Fibroblast of gingiva (primary cell): ENCODE measurements around the gene ANAPC13.

Source experiments
- DNase-seq: peaks from one replicate; pipeline ENCODE4 v3.0.0-alpha.2; 2011; ENCODE audit warnings: low read depth

The ANAPC13 gene

DNA sequence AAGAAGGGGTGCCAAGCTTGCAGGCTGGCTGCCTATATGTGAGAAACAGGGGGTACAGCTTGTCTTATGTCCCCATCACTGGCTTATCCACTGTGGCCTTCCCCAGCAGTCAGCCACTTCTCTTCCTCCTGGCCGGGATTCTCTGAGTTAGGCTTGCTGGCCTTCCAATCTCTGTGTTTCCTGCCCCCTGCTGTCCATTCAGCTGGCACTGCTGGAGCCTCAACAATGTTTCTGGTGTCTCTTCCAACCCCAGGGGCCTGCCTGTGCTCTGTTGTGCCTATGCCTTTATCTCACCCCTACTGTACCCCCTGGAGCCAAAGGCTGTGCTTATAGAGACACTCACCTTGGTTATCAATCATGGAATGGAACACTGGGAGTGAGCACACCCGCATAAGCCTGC is 36.5 kb downstream of the ANAPC13 start:
- DNase-seq = peak; percentile 54

DNA sequence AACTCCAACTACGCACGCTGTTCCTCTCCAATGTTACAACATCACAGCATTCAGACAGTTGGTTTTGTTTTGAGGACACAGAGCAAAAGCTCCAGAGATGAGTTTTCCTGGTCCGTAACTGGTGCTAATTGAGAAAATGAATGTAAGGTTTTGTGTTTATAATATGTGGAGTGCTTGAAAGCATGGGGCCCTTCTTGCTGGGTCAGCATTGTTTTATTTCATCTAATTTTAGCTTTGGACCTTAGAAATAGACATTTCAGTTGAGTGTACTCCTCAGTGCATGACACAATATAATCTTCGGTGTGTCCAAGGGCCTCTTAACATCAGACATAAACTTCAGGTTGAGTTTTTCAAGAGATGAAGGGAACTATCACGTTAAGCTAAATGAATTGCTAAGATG is 37.1 kb downstream of the ANAPC13 start:
- DNase-seq = no peak

DNA sequence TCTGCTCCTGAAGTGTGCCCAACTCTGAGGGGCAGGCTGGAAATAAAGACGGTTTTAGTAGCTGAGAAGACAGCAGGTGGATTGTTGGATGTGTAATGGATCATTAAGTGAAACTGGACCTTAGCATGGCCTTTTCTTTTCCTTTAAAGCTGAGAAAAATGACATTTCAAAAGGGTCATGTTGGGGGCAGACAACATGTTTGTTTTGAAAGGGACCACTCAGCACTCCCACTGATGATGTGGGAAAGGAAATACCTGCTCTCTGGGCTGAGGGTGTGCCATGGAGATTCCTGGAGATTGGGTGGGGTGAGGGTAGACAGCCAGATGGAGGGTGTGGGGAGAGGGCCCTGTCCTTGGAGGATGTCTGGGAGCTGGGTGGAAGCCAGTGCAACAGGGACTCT is 38.4 kb downstream of the ANAPC13 start:
- no peak for DNase-seq

DNA sequence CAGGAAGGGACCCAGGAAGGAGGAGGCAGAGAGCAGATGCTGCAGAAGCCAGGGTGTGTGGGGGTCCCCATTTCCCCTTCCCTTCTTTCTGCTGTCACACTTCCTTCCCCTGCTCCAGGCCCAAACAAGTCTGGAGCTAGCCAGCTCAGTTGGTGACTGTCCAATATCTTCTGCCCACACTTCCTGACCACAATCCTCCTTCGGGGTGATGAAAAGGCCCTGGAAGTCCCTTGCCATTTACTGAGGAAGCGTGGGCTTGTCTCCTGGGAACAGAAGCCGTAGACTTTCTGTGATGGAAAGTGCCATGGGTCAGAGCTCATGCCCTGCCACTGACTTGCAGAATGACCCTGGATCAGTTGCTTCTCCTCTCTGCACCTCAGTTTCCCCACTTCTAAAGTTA is 39.0 kb downstream of the ANAPC13 start:
- peak; percentile 29 for DNase-seq

DNA sequence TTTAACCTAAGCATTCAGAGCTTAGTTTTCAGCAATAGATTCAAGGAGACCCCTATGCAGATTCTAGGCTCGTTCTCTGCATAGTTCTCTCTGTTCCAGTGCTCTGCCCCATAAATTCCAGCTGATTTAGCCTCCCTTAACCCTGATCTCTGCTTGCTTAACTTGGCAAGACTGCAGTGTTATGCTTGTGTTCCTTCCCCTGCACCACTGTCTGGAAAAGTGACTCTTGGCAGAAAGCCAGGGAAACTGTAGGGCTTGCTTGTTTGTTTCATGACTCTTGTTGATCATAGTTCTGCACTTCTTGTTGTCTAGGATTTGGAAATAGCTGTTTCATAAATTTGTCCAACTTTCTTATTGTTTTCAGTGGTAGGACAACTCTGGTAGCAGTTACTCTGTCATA is 40.1 kb downstream of the ANAPC13 start:
- DNase-seq = peak; percentile 89

- DNase-seq = no peak
Observed at GRCh38 chr3:134445095-134445494, 40.7 kb downstream of the ANAPC13 start.

DNA sequence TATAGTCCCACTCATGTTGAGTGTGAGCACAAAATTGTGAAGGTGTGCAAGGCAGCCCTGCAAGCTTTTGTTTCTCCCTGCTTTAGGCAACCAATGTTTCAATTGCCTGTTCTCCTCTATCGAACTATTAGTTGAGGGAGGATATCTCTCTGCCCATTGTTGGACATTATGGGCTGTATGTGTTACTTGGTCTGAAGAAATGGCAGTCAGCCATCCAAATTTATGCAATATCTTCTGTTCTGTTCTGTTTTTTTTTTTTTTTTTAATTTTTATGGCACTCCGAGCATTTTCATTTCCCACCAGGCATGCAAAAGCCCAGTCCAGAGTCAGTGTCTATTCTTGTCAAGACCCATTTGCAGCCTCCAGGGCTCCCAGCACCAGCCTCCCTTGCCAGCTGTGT is 44.0 kb downstream of the ANAPC13 start:
- peak; percentile 32 for DNase-seq

- no peak for DNase-seq
Observed at GRCh38 chr3:134441321-134441720, 44.5 kb downstream of the ANAPC13 start.

- no peak for DNase-seq
Observed at GRCh38 chr3:134437211-134437752, 48.5 kb downstream of the ANAPC13 start.

GRCh38 chr3:134432236-134432635 is 53.5 kb downstream of the ANAPC13 start:
- no peak for DNase-seq

DNA sequence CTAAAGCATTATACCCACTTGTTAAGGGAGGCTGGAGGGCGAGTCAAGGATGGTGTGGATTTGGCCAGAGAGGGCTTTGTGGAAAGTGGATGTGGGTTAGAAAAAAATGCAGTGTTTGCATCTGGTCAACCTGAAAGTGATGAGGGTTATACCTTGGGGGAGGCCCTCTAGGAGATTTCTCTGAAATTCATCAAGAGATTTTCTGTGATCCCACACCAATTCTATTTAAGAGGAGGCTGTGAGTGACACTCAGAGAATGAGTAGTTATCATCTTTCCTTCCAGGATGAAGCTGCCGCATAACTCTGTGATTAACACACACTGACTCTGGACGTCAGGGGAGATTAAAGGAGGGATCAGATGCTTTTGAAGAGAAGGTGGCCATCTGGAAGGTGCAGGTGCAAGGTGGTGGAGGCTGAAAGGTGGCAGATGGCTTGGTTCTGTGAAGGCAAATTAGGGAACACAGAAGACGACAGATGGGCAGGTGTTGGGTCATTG is 54.8 kb downstream of the ANAPC13 start:
- no peak for DNase-seq

DNA sequence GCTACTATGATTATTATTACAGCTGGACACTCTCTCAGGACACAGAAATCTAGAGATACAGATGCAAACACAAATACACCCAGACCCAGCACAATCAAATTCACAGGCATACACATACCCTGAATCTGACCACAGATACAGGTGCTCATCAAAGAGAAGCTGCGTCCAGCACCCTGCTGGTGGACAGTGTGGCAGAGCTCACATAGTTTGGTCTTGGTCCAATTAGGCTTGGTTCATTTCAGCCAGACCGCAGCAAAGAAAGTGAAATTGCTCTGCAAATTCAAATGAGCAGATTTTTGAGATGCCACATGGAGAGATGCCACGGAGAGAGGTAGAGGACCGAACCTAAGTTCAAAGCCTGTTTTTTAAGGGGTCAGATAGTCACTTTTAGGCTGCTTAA is 55.6 kb downstream of the ANAPC13 start:
- DNase-seq = no peak

DNA sequence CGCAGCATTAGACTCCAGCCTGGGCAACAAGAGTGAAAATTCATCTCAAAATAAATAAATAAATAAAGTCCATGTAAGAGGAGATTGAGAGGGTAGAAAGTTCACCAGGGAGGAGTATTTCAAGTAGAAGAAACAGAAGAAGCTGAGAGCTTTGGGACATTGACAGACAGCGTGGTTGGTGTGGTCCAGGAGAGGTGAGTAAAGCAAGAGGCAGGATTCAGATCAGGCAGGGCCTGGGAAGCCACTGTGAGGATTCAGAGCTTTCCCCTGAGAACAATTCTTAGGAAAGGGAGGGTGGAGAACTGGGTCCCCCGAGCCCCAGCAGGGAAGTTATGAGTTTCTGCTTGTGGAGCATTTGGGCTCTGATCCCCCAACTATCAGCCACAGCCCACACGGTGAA is 57.4 kb downstream of the ANAPC13 start:
- no peak for DNase-seq
